ENCODE results near the gene PLEKHD1. TPM values are rescaled to one million over a fixed set of nuclear protein-coding genes. Genes with fewer than 3 reads are reported as not detected.

Gene PLEKHD1
- total and polyA plus RNA-seq, 9 of the 15 experiments (the other 6 are each of a cell fraction or from before 2014, with no cell fraction given) = not detected

Other genes starting within 250 kb of the PLEKHD1 start
- not detected in 2 replicates for gene GALNT16, start 224.6 kb upstream of the PLEKHD1 start, total RNA-seq (2014; rRNA removed)
- gene GALNT16, start 224.6 kb upstream of the PLEKHD1 start, total RNA-seq (2014; rRNA removed; fragmentation: Illumina TruSeq; extraction: Trizol) = not detected in 2 replicates
- not detected in 2 replicates for gene GALNT16, start 224.6 kb upstream of the PLEKHD1 start, total RNA-seq (2015; rRNA removed; fragmentation: Illumina TruSeq; extraction: Trizol)
- not detected in 2 replicates for gene GALNT16, start 224.6 kb upstream of the PLEKHD1 start, total RNA-seq (2021)
- not detected in 2 replicates for gene GALNT16, start 224.6 kb upstream of the PLEKHD1 start, polyA plus RNA-seq (2011; rRNA removed)
- not detected in 2 replicates for gene GALNT16, start 224.6 kb upstream of the PLEKHD1 start, polyA plus RNA-seq (2014; fragmentation: Illumina TruSeq; extraction: Trizol)
- not detected for gene GALNT16, start 224.6 kb upstream of the PLEKHD1 start, polyA plus RNA-seq (2014; fragmentation: Nextera tagmentation; extraction: Ambion mirVana)
- not detected in 2 replicates for gene GALNT16, start 224.6 kb upstream of the PLEKHD1 start, polyA plus RNA-seq (2014; rRNA removed)
- gene ERH, start 86.4 kb upstream of the PLEKHD1 start, total RNA-seq (2014; rRNA removed) = 78.2 and 162 TPM in 2 replicates
- 245 and 297 TPM in 2 replicates for gene ERH, start 86.4 kb upstream of the PLEKHD1 start, total RNA-seq (2014; rRNA removed; fragmentation: Illumina TruSeq; extraction: Trizol)
- 236 and 260 TPM in 2 replicates for gene ERH, start 86.4 kb upstream of the PLEKHD1 start, total RNA-seq (2015; rRNA removed; fragmentation: Illumina TruSeq; extraction: Trizol)
- 247 and 250 TPM in 2 replicates for gene ERH, start 86.4 kb upstream of the PLEKHD1 start, total RNA-seq (2021)
- 213 and 281 TPM in 2 replicates for gene ERH, start 86.4 kb upstream of the PLEKHD1 start, polyA plus RNA-seq (2011; rRNA removed)
- 228 and 255 TPM in 2 replicates for gene ERH, start 86.4 kb upstream of the PLEKHD1 start, polyA plus RNA-seq (2014; fragmentation: Illumina TruSeq; extraction: Trizol)
- 100 to 1,000 TPM; 292 to 474 TPM for gene ERH, start 86.4 kb upstream of the PLEKHD1 start, polyA plus RNA-seq (2014; fragmentation: Nextera tagmentation; extraction: Ambion mirVana)
- gene ERH, start 86.4 kb upstream of the PLEKHD1 start, polyA plus RNA-seq (2014; rRNA removed) = 207 and 239 TPM in 2 replicates
- gene SLC39A9, start 86.0 kb upstream of the PLEKHD1 start, total RNA-seq (2014; rRNA removed) = 26.7 and 31.1 TPM in 2 replicates
- gene SLC39A9, start 86.0 kb upstream of the PLEKHD1 start, total RNA-seq (2014; rRNA removed; fragmentation: Illumina TruSeq; extraction: Trizol) = 46.4 and 52.8 TPM in 2 replicates
- gene SLC39A9, start 86.0 kb upstream of the PLEKHD1 start, total RNA-seq (2015; rRNA removed; fragmentation: Illumina TruSeq; extraction: Trizol) = 44.6 and 47.1 TPM in 2 replicates
- gene SLC39A9, start 86.0 kb upstream of the PLEKHD1 start, total RNA-seq (2021) = 40.2 and 41.4 TPM in 2 replicates
- gene SLC39A9, start 86.0 kb upstream of the PLEKHD1 start, polyA plus RNA-seq (2011; rRNA removed) = 66.0 and 66.9 TPM in 2 replicates
- 28.3 and 32.5 TPM in 2 replicates for gene SLC39A9, start 86.0 kb upstream of the PLEKHD1 start, polyA plus RNA-seq (2014; fragmentation: Illumina TruSeq; extraction: Trizol)
- gene SLC39A9, start 86.0 kb upstream of the PLEKHD1 start, polyA plus RNA-seq (2014; fragmentation: Nextera tagmentation; extraction: Ambion mirVana) = 10 to 100 TPM; 18.4 to 24.0 TPM
- gene SLC39A9, start 86.0 kb upstream of the PLEKHD1 start, polyA plus RNA-seq (2014; rRNA removed) = 23.0 and 23.7 TPM in 2 replicates
- gene CCDC177, start 90.1 kb downstream of the PLEKHD1 start, total RNA-seq (2014; rRNA removed) = not detected in 2 replicates
- gene CCDC177, start 90.1 kb downstream of the PLEKHD1 start, total RNA-seq (2014; rRNA removed; fragmentation: Illumina TruSeq; extraction: Trizol) = not detected in 2 replicates
- gene CCDC177, start 90.1 kb downstream of the PLEKHD1 start, total RNA-seq (2015; rRNA removed; fragmentation: Illumina TruSeq; extraction: Trizol) = not detected in 2 replicates
- gene CCDC177, start 90.1 kb downstream of the PLEKHD1 start, total RNA-seq (2021) = not detected in 2 replicates
- gene CCDC177, start 90.1 kb downstream of the PLEKHD1 start, polyA plus RNA-seq (2011; rRNA removed) = not detected in 2 replicates
- not detected in 2 replicates for gene CCDC177, start 90.1 kb downstream of the PLEKHD1 start, polyA plus RNA-seq (2014; fragmentation: Illumina TruSeq; extraction: Trizol)
- gene CCDC177, start 90.1 kb downstream of the PLEKHD1 start, polyA plus RNA-seq (2014; fragmentation: Nextera tagmentation; extraction: Ambion mirVana) = not detected
- not detected in 2 replicates for gene CCDC177, start 90.1 kb downstream of the PLEKHD1 start, polyA plus RNA-seq (2014; rRNA removed)
- gene SUSD6, start 126.9 kb downstream of the PLEKHD1 start, total RNA-seq (2014; rRNA removed) = 3.8 and 4.1 TPM in 2 replicates
- gene SUSD6, start 126.9 kb downstream of the PLEKHD1 start, total RNA-seq (2014; rRNA removed; fragmentation: Illumina TruSeq; extraction: Trizol) = 5.5 and 5.7 TPM in 2 replicates
- 5.0 and 5.2 TPM in 2 replicates for gene SUSD6, start 126.9 kb downstream of the PLEKHD1 start, total RNA-seq (2015; rRNA removed; fragmentation: Illumina TruSeq; extraction: Trizol)
- gene SUSD6, start 126.9 kb downstream of the PLEKHD1 start, total RNA-seq (2021) = 18.4 and 20.7 TPM in 2 replicates
- gene SUSD6, start 126.9 kb downstream of the PLEKHD1 start, polyA plus RNA-seq (2011; rRNA removed) = 13.0 and 25.6 TPM in 2 replicates
- 12.2 and 12.3 TPM in 2 replicates for gene SUSD6, start 126.9 kb downstream of the PLEKHD1 start, polyA plus RNA-seq (2014; fragmentation: Illumina TruSeq; extraction: Trizol)
- gene SUSD6, start 126.9 kb downstream of the PLEKHD1 start, polyA plus RNA-seq (2014; fragmentation: Nextera tagmentation; extraction: Ambion mirVana) = 1 to 10 TPM; 2.9 to 5.6 TPM
- gene SUSD6, start 126.9 kb downstream of the PLEKHD1 start, polyA plus RNA-seq (2014; rRNA removed) = 11.4 and 11.7 TPM in 2 replicates

Measured in K562 (cell line).